Lower leg skin (tissue), 3 donors: ENCODE measurements around the gene JAK1.

ENCODE experiments used
- POLR2A ChIP-seq, 2 donors: fragments of 450-650 bp; IDR thresholded peaks; one replicate each; pipeline ENCODE4 v1.6.1; 2016 to 2017; ENCODE audit warnings: antibody characterized with exemption in 2 of 2, mild to moderate bottlenecking in 1 of 2, moderate library complexity in 1 of 2
- TF ChIP-seq, protein P1 (sequence below), 3 donors: fragments of 450-650 bp; IDR thresholded peaks; one replicate each; pipeline ENCODE4 v1.5.1; 2016; ENCODE audit warnings: antibody characterized with exemption in 3 of 3, mild to moderate bottlenecking in 3 of 3, moderate library complexity in 2 of 3

DNA sequence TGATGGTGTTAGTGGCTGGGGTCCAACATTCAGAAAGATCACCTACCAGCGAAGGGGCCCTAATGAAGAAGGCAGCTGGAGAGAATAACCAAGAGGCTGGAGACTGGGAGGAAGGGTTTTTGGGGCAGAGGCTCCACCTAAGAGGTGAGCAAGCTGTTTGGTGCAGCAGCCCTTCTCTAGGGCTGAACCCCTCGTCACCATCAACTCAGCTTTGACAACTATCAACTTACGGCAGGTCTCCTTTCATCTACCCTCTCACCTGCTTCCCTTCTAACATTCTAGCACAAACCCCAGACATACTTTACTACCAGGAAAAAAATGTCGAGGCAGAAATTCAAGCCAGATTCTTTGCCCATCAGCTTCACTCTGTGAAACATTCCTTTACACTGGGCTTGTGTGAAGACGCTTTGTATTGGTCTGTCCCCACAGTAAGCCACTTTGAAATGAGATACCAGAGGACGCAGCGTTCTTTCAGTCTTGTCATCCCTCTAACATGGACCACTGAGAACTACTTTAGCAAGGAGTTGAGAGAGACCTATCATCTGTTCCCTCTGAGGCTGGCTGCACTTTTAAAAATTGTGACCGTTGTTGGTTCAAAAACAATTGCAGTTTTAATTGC, 136.8 kb downstream of the JAK1 start:
- TF ChIP-seq, protein P1, sequence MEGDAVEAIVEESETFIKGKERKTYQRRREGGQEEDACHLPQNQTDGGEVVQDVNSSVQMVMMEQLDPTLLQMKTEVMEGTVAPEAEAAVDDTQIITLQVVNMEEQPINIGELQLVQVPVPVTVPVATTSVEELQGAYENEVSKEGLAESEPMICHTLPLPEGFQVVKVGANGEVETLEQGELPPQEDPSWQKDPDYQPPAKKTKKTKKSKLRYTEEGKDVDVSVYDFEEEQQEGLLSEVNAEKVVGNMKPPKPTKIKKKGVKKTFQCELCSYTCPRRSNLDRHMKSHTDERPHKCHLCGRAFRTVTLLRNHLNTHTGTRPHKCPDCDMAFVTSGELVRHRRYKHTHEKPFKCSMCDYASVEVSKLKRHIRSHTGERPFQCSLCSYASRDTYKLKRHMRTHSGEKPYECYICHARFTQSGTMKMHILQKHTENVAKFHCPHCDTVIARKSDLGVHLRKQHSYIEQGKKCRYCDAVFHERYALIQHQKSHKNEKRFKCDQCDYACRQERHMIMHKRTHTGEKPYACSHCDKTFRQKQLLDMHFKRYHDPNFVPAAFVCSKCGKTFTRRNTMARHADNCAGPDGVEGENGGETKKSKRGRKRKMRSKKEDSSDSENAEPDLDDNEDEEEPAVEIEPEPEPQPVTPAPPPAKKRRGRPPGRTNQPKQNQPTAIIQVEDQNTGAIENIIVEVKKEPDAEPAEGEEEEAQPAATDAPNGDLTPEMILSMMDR (IDR thresholded peaks at IDR 0.05): no peak
- TF ChIP-seq POLR2A (IDR thresholded peaks at IDR 0.05): no peak
